Raji (cell line): Measurements from ENCODE around the gene PELI3.

ENCODE experiments used
- POLR2A ChIP-seq: IDR thresholded peaks from 2 replicates; pipeline ENCODE4 v1.6.1; 2011; ENCODE audit warnings: low read depth, low read length, control low read depth; ENCODE audit not compliant: insufficient read depth

PELI3 gene, protein sequence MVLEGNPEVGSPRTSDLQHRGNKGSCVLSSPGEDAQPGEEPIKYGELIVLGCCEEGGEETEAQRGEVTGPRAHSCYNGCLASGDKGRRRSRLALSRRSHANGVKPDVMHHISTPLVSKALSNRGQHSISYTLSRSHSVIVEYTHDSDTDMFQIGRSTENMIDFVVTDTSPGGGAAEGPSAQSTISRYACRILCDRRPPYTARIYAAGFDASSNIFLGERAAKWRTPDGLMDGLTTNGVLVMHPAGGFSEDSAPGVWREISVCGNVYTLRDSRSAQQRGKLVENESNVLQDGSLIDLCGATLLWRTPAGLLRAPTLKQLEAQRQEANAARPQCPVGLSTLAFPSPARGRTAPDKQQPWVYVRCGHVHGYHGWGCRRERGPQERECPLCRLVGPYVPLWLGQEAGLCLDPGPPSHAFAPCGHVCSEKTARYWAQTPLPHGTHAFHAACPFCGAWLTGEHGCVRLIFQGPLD

DNA sequence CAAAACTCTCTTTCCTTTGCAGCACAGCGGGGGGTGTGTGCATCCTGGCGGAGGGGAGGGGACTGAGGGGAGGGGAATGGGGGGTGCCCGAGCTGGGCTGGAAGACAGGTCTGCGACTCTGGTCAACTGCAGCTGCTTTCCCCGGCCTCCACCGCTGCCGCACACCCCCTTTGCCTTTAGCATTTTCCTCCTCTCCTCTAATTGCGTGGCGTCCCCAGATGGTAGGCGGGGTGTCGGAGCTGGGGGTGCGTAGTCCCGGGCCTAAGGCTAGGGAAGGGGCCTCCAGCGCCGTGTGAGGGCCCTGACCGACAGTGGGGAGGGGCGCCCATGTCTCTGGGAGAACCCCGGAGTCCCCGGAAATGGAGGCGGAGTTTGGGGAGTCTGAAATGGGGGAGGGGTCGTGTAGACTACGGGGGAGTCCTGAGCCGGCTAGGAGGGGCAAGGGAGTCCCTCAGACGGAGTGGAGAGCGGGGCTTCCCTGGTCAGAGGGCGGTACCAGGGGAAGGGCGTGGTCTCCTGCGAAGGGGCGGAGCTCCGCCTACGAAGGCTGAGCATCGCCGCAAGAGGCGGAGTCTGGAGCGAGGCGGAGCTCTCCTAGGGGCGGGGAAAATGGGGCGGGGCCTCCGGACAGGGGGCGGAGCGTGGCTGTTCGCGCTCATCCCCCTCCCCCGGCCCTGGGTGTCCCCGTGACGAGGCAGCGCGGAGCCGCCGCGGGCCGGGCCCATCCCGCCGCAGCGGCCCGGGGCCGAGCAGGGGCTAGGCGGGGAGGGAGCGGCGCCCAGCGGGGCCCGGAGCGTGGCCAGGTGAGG, at the start of gene PELI3:
Gene PELI3 (plus strand): TSS at position 681 of the 809 bp plus-strand sequence. CDS start 1,224 bp downstream, outside the sequence.
- TF ChIP-seq POLR2A: peak; percentile 51; the same call in 1 of the 2 replicates

DNA sequence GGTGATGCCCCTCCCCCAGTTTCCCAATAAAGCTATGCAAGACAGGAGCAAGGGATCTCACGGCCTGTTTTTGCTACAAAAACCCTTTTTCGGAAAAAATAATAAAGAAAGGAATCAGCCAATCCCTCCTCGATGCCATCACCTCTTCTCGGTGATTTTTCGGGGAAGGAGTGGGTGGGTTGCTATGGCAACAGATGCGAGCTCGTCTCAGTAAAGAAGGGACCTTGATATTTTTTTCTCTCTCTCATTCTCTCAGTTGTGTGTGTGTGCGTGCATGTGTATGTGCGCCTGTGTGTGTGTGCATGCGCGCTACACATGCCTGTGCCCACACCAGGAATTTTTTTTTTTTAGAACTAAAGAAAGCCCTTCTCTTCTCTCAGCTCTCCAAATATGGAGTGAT, 49.7 kb upstream of the PELI3 start:
- no peak for TF ChIP-seq POLR2A

DNA sequence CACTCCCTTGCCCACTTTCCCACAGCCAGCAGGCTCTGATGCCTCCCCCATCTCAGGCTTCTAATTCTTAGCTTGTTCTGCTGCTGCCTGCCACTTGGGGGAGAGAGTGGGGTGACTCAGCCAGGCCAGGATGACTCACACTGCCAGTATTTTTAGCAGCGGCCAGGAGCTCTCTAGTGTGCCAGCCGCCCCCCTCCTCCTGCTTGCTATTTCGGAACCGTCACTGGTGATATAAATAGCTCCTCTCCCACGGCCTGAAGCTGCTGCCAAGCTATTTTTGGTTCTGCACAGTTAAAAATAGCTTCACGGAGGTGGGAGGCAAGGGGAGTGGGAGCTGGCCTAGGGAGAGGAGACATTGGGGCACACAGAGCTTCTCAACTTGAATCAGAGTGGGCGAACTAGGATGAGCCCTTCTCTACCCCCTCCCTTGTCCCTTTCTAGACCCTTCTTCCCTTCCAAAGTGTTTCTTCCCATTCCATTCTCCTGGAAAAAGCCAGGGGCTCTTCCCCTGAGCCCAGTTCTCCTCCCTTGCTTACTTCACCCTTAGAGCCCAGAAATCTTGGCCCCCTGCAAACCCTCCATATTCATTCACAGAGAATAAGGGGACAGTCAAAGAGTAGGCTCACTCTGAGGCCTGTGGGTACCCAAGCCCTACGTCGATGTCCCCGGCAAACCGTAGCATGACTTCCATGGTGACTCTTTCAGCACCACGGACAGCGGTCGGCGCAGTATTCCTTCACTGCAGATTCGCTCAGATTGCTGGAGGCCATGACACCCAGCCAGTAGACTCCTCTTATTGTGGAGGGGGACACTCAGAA, 48.3 kb upstream of the PELI3 start:
- no peak for TF ChIP-seq POLR2A

DNA sequence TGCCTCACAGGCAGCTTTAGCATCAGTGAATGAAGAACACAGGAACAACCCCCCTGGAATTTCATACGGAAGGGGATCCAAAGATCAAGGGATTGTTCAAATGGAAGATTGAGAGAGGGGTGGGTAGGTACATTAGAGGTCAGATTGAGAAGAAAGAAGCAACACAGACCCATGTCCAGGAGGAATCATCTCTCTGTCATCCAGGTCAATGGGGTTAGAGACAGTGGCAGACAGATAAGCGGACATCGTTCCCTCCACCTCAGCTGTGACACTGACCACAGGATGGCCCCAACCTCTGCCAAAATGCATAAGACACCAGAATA, 47.8 kb upstream of the PELI3 start:
- no peak for TF ChIP-seq POLR2A

DNA sequence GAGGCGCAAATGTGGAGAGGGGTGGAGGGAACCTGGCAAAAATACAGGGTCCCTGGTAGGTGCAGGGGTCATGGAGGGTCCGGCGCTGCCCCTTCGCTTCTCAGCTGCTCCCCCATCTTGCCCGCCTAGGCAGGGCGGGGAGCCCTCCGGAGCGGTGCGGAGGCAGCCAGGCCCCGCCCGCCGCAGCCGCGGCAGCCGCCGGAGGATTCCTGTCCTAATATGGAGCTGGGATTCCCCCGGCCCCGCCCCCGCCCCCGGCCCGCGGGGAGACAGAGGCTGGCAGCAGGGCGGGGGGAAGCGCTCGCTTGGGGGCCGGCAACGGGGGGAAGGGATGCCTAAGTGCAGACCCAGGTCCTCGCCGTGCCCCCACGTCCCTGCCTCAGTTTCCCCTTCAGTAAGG, 46.9 kb upstream of the PELI3 start:
- no peak for TF ChIP-seq POLR2A

DNA sequence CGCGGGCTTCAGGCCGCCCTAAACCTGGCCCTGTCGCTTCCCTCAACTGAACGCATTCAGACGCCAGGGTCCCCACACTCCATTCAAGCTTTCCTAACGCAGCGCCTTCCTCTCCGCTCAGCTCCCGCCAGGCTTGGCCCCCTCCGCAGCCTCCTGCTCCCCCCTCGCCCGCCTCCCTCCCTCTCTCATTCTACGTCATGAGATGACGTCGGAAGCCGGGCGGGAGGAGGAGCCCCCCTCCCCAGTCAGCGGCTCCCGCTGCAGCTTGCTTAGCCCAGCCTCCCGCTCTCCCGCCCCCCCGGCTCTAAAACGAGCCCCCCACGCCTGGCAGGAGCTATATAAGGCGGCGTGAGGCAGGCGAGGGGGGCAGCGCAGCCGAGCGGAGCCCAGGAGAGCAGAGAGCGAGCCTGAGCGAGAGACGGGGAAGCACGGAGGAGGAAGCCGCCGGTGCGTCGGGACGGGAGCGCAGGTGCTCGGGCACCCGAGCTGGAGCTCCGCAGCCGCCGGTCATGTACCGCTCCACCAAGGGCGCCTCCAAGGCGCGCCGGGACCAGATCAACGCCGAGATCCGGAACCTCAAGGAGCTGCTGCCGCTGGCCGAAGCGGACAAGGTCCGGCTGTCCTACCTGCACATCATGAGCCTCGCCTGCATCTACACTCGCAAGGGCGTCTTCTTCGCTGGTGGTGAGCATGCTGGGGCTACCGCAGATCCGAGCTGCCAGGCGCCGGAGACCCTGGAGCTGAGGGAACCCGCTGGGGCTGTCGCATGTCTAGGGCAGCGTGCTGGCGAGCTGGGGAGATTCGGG, 45.8 kb upstream of the PELI3 start, which contains the start of gene NPAS4:
Gene NPAS4 (plus strand): TSS at position 365 of the 806 bp plus-strand sequence. CDS start 145 bp downstream, at position 510.
- no peak for TF ChIP-seq POLR2A

DNA sequence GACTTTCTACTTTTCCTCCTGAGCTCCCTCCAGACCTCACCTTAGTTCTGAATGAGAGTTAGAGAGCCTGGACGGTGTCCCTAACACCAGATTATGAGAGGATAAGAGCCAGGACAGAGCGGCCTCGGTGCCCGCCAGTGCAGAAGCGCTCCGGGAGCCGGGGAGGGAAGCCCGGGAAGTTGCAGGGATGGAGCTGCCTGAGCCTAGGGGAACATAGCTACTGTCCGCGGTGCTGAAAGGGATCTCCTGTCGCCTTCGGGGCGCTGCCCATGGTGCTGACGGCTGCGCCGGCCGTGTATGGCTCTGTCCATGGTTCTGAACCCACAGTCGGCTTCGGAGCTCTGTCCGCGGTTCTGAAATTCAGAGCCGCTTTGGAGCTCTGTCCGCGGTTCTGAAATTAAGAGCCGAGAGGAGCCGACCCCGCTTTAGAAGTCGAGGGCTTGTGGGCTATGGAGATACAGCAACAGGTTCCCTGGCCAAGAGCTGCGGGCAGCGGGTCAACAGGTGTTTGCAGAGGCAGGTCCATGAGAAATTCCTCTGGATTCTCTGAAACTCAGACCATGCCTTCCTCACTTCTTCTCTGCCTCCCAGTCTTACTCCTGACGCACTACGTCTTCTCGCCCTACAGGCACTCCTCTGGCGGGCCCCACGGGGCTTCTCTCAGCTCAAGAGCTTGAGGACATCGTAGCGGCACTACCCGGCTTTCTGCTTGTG, 45.1 kb upstream of the PELI3 start:
- TF ChIP-seq POLR2A: no peak

DNA sequence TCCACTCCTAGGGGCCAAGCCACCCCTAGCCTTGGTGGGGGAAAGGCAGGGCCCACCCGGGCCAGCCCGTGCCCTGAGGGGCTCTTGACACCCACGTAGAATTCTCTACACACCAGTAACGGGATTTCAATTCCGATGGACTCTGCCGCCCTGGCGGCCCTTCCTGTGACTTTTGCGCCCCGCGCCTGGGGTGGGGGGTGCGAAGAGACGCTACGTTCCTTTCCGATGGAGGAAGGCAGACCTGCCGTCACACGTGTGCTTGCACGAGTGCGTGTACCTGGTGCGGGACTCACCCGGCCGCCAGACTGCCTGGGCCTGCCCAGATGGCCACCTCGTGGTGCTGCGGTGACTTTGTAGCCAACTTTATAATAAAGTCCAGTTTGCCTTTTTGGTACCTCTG, 40.4 kb upstream of the PELI3 start:
- TF ChIP-seq POLR2A: no peak

DNA sequence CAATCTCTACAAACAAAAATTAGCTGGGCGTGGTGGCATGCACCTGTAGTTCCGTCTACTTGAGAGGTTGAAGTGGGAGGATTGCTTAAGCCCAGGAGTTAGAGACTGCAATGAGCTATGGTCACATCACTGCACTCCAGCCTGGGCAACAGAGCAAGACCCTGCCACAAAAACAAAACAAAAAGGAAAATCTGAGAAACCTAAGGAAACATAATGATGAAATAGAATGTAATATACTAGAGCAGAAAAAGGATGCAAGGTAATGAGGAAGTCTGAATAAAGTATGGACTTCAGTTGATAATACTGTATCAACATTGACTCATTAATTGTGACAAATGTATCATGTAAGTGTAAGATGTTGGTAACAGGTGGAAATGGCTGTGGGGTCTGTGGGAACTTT, 37.8 kb upstream of the PELI3 start:
- TF ChIP-seq POLR2A: no peak

DNA sequence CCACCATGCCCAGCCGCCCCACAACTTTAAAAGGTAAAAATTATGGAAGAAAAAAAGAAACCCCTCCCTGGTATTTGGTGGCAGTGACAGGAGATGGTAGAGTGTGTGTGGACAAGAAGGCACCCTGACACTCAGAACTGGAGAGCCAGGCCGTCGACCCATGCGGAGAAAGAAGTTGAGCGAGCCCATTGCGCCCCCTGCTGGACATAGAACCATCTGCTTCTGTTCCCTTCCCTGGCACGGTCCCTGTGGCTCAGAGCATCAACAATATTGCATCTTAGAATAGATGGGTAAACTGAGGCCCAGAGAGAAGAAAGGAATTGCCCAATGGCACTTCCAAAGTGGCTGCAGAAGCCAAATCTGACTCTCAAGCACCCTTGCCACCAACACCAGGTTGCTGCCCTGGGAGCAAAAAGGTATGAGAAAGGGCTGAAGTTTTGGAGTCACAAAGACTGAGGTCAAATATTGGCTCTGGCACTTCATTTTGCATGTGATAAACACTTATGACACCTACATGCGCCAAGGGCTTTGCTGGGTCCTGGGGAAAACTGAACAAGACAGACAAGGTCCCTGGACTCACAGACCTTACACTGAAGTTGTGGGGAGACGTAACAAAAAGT, 36.6 kb upstream of the PELI3 start:
- TF ChIP-seq POLR2A: no peak

DNA sequence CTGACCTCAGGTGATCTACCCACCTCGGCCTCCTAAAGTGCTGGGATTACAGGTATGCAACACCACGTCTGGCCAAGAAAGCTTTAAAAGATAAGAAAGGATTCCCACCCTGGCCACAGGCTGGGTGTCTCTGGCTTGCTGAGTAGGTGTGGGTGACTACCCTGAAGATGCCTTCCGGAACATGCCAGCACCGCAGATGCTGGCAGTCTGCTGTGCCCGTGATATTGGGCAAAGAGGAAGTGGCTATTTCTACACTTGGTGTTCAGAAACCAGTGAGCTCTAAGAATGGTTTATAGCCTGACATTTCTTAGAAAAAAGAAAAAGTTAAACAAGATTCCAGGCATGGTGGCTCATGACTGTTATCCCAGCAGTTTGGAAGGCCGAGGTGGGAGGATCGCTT, 34.1 kb upstream of the PELI3 start:
- TF ChIP-seq POLR2A: no peak

DNA sequence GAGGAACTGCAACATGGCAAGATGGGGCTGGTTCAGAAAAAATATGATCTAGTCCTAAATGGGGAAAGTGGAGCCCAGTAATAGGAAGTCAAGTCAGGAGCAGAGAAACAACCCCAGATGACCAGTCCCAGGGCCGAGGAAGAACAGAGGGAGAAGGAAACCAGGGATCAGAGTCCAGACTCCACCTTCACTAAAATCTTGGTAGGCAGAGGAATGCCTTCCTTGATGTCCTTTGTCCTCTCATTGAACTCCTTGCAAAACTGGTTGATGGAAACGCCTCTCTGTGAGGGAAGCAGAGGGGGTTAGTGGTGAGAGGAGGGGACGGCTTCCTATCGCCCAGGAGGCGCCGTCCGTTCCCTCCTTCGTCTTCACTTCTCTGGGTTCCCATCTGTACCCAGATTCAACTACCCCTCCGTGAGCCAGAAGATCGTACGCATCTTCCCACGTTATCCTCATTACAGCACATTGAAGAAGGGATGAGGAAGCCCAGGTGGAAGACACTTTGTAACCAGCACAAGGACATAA, 28.7 kb upstream of the PELI3 start:
- no peak for TF ChIP-seq POLR2A
